CD4-positive, alpha-beta T cell (primary cell): ENCODE measurements around the gene TRMT1L. TPM values are rescaled to one million over a fixed set of nuclear protein-coding genes. Genes with fewer than 3 reads are reported as not detected.

Experiments used
- ATAC-seq: fragments of 200-7000 bp; cut with Tn5 transposase; one replicate; pipeline ENCODE4 v1.10.0; 2022; ENCODE audit warnings: mild to moderate bottlenecking; ENCODE audit not compliant: poor library complexity
- CTCF ChIA-PET: fragments of 350-600 bp; sonication (Branson Sonifier 250); formaldehyde crosslinking; loops from one replicate; lab custom pipeline; 2021; ENCODE audit warnings: antibody characterized with exemption, inconsistent platforms; lab: Charles Lee
- POLR2A ChIA-PET: fragments of 350-600 bp; sonication (Branson Sonifier 250); formaldehyde crosslinking; loops from one replicate; lab custom pipeline; 2021; ENCODE audit warnings: antibody characterized with exemption, inconsistent platforms; lab: Charles Lee
- DNase-seq, 14 experiments: peaks; one replicate each; pipeline ENCODE4 v3.0.0-alpha.2; 2013 to 2020; ENCODE audit warnings: mixed read lengths in 2 of 14
- H3K27ac ChIP-seq, 2 donors: one replicate each; pipeline versions ENCODE4 v1.5.1 to v1.7.0; 2013; ENCODE audit warnings: low read length in 2 of 2, low read depth in 1 of 2, mild to moderate bottlenecking in 1 of 2
- H3K27me3 ChIP-seq, 2 experiments: 1 replicate in 1 of 2; 2 replicates in 1 of 2; pipeline versions ENCODE4 v1.6.1 to v1.7.0; 2013; ENCODE audit warnings: low read length in 2 of 2, control low read depth in 1 of 2, mild to moderate bottlenecking in 1 of 2, moderate library complexity in 1 of 2; ENCODE audit not compliant: insufficient read depth in 2 of 2, control insufficient read depth in 1 of 2
- H3K36me3 ChIP-seq: one replicate; pipeline ENCODE4 v1.6.1; 2013; ENCODE audit warnings: low read length, control low read depth; ENCODE audit not compliant: insufficient read depth
- H3K4me1 ChIP-seq: one replicate; pipeline ENCODE4 v1.6.1; 2013; ENCODE audit warnings: low read length, control low read depth; ENCODE audit not compliant: insufficient read depth
- H3K4me3 ChIP-seq: one replicate; pipeline ENCODE4 v1.5.1; 2013; ENCODE audit warnings: mild to moderate bottlenecking, low read length, moderate library complexity
- H3K9me3 ChIP-seq, 2 experiments: 1 replicate in 1 of 2; 2 replicates in 1 of 2; pipeline versions ENCODE4 v1.6.1 to v1.7.0; 2013; ENCODE audit warnings: low read length in 2 of 2, mild to moderate bottlenecking in 2 of 2, control low read depth in 1 of 2, moderate library complexity in 1 of 2; ENCODE audit not compliant: control insufficient read depth in 1 of 2, insufficient read depth in 1 of 2
- H3K27ac Mint-ChIP-seq: one replicate; pipeline ENCODE4 v1.8.0; 2020; ENCODE audit warnings: mixed read lengths
- H3K27me3 Mint-ChIP-seq: one replicate; pipeline ENCODE4 v1.8.0; 2021; ENCODE audit warnings: mixed read lengths
- H3K36me3 Mint-ChIP-seq: one replicate; pipeline ENCODE4 v1.8.0; 2021; ENCODE audit warnings: low read depth, mixed read lengths
- H3K4me1 Mint-ChIP-seq: one replicate; pipeline ENCODE4 v1.8.0; 2021; ENCODE audit warnings: low read depth, mixed read lengths
- H3K4me3 Mint-ChIP-seq: one replicate; pipeline ENCODE4 v1.8.0; 2020; ENCODE audit warnings: mild to moderate bottlenecking, mixed read lengths
- H3K9me3 Mint-ChIP-seq: one replicate; pipeline ENCODE4 v1.8.0; 2020; ENCODE audit warnings: mixed read lengths
- CTCF ChIP-seq: fragments of 200-600 bp; IDR thresholded peaks from one replicate; pipeline ENCODE4 v1.8.0; 2022; ENCODE audit warnings: antibody characterized with exemption, mild to moderate bottlenecking
- intact Hi-C, 2 experiments: fragments of 100-400 bp; cut with DNase I in 1 of 2; cut with micrococcal nuclease in 1 of 2; formaldehyde crosslinking; loops; one replicate each; pipeline versions ENCODE4 v1.15.1 to v1.9.0; 2023 to 2025; cut with DNase I, micrococcal nuclease
- total RNA-seq, 174 experiments: library from RNA in 2 of 174; stranded (reverse) in 2 of 174; gene quantifications; one replicate each; pipeline ENCODE4 v1.2.3 and lab custom pipeline; 2021 to 2026

The TRMT1L gene
- total RNA-seq, 2 experiments from 2014 or later: 2.8 to 4.7 TPM

GRCh38 chr1:185137896-185138545 is 18.7 kb downstream of the TRMT1L start:
- no peak for DNase-seq
- ChIA-PET POLR2A (no interaction called here), CTCF (no interaction called here)
- peaks cover 42% of the 10 kb centered on the region for H3K36me3 ChIP-seq
- no peak overlapping the region for H3K4me3 Mint-ChIP-seq
- no peaks in the 10 kb centered on the region for H3K9me3 ChIP-seq
- no peaks in the 10 kb centered on the region for H3K4me1 ChIP-seq
- no peak for ATAC-seq
- no peaks in the 10 kb centered on the region for H3K9me3 Mint-ChIP-seq
- peaks cover 80% of the 10 kb centered on the region for H3K36me3 Mint-ChIP-seq
- H3K27ac ChIP-seq: no peak overlapping the region
- no peak overlapping the region for H3K27ac Mint-ChIP-seq
- no peak for TF ChIP-seq CTCF
- no peak overlapping the region for H3K4me3 ChIP-seq
- intact Hi-C loops: no loop called here
- H3K27me3 ChIP-seq: no peaks in the 10 kb centered on the region
- H3K4me1 Mint-ChIP-seq: no peaks in the 10 kb centered on the region
- no peaks in the 10 kb centered on the region for H3K27me3 Mint-ChIP-seq

DNA sequence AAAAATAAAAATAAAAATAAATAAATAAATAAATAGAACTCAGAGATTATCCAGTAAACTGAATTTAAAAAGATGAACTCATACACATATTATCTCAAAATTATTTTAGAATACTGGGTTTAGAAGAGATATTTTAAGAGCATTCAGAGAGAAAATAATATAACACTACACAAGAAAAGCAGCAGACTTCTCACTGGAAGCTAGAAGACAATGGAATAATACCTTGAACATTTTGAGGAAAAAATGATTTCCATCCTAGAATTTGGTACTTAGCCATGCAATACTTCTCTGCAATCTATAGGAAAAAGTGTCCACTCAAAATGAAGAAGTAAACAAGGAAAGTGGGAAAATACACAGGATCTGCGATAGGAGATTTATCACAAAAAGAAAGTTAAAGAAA is 24.2 kb downstream of the TRMT1L start:
- POLR2A ChIA-PET: no interaction called here

GRCh38 chr1:185129708-185130107 is 27.0 kb downstream of the TRMT1L start:
- Mint-ChIP-seq H3K27ac (no peak overlapping the region), H3K4me1 (no peaks in the 10 kb centered on the region), H3K4me3 (no peak overlapping the region), H3K9me3 (peaks cover 5% of the 10 kb centered on the region), H3K27me3 (no peaks in the 10 kb centered on the region), H3K36me3 (peaks cover 88% of the 10 kb centered on the region)
- ChIA-PET CTCF (no interaction called here), POLR2A (no interaction called here)
- ATAC-seq (no peak), DNase-seq (no peak)
- H3K4me1 ChIP-seq: no peaks in the 10 kb centered on the region
- no peak overlapping the region for H3K4me3 ChIP-seq
- no peak for TF ChIP-seq CTCF
- no peaks in the 10 kb centered on the region for H3K27me3 ChIP-seq
- no peak overlapping the region for H3K27ac ChIP-seq
- H3K36me3 ChIP-seq: peaks cover 65% of the 10 kb centered on the region
- H3K9me3 ChIP-seq: no peaks in the 10 kb centered on the region
- intact Hi-C loops: no loop called here

More for the DNA sequence above, 24.2 kb downstream of the TRMT1L start:
- DNase-seq: no peak
- Histone ChIP-seq H3K27me3 (no peaks in the 10 kb centered on the region), H3K4me3 (no peak overlapping the region), H3K9me3 (no peaks in the 10 kb centered on the region), H3K27ac (no peak overlapping the region), H3K4me1 (no peaks in the 10 kb centered on the region), H3K36me3 (peaks cover 57% of the 10 kb centered on the region)
- Mint-ChIP-seq H3K27ac (no peak overlapping the region), H3K27me3 (no peaks in the 10 kb centered on the region), H3K9me3 (peaks cover 5% of the 10 kb centered on the region), H3K4me1 (no peaks in the 10 kb centered on the region), H3K4me3 (no peak overlapping the region), H3K36me3 (peaks cover 88% of the 10 kb centered on the region)
- TF ChIP-seq CTCF: no peak
- intact Hi-C loops: no loop called here
- CTCF ChIA-PET: no interaction called here
- ATAC-seq: no peak
